ENCODE data around the gene CDH23.
A peak's percentile ranks its signal among the peaks of the same experiment; 100 is the strongest.

CDH23 gene

GRCh38 chr10:71811351-71811750, 414.6 kb downstream of the CDH23 start:
- no peak for DNase-seq

DNA sequence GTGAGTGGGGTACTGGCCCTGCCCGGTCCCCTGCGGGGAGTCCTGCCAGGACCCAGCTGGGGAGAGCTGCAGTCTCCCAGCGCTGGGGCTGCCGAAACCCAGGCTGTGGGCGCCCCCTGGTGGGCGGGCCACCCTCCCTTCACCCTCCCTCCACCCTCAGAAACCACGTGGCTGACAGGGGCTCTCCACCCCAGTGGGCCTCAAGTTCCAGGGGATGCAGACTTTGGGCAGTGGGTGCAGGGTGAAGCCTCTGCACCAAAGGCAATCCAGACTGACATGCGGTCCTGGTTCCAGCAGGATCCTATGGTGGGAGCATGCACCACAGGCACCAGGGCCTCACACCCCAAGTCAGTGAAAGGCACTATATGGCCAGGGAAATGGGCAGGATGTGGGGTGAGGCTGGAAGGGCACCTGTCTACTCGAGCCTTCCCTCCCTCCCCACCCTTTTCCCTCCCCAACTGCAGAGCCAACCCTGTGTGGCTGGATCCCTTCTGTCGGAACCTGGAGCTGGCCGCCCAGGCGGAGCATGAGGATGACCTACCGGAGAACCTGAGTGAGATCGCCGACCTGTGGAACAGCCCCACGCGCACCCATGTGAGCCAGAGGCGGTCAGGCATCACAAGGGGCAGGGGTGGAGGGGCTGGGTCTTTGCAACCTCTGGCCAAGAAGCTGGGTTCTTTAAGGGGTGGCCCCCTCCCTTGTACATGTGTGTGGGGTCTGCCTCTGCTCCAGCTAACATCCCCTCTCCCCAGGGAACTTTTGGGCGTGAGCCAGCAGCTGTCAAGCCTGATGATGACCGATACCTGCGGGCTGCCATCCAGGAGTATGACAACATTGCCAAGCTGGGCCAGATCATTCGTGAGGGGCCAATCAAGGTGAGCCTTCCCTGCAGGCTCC, 415.5 kb downstream of the CDH23 start:
- DNase-seq, result peak; percentile 1

GRCh38 chr10:71812913-71813590, 416.3 kb downstream of the CDH23 start:
- DNase-seq, result no peak

- no peak for DNase-seq
Measured at GRCh38 chr10:71814922-71815411, 418.2 kb downstream of the CDH23 start.

DNA sequence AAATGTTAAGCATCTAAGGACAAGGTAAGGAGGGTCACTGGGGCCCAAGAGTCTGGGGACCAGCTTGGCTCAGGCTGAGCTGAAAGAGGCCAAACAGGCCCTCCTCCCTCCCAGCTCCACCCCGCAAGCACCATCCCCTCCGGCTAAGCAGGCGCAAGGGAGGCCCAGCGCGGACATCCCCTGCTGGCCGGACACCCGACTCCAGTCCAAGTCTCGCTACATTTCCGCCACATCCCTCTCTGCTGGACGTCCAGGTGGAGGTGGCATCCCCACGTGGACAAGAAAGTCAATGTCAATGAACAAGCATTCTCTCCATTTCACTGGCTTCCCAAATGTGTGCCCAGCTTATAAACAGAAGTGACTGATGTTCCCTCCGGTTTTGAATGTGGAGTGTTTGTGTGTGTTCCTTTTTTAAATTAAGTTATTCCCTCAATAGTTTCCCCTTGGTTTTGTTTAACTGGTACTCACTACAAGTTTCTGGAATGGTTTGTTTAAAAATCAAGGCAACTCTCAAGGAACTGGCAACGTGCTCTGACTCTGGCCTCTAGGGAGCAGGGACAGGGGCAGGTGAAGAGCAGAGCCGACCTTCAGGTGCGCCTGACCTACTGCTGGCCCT, 418.9 kb downstream of the CDH23 start:
- DNase-seq, result no peak

GRCh38 chr10:71816421-71816851, 419.7 kb downstream of the CDH23 start:
- DNase-seq, result no peak

GRCh38 chr10:71816936-71817618, 420.4 kb downstream of the CDH23 start:
- DNase-seq, result no peak

DNA sequence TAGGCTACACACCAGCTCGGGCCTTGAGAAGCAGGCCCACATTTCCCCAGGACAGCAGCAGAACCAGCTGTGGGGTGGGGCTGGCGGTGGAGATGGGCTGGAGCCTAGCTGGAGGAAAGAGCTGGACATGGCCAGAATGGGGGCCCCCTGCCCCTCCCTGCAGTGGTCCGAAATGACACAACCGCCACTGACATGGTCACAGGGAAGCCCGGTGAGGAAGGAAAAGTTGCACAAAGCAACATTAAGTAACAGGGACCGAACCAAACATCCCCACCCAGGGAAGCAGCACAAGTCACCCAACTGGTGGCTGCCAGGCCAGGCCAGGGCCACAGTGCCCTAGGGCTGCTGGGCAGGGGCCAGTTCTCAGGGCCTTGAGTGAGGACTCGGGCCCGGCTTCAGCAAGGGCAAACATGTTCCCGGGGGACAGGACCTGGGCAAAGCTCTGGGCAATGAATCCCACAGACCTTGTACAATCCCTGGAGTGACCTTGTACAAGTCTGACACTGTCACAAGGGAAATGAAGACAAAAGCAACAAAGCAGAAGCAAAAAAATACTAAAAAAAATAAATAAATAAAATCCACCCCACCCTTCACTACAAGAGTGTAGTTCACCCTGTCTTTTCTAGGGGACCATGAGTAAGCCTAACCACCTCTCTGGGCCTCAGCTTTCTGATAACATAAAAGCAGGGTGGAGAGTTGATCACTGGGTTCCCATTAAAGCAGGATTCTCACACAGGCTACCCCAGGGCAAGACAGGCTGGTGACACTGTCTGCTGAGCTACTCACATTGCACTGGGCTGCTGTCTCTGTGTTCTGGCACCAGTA, 421.3 kb downstream of the CDH23 start:
- DNase-seq, result no peak

DNA sequence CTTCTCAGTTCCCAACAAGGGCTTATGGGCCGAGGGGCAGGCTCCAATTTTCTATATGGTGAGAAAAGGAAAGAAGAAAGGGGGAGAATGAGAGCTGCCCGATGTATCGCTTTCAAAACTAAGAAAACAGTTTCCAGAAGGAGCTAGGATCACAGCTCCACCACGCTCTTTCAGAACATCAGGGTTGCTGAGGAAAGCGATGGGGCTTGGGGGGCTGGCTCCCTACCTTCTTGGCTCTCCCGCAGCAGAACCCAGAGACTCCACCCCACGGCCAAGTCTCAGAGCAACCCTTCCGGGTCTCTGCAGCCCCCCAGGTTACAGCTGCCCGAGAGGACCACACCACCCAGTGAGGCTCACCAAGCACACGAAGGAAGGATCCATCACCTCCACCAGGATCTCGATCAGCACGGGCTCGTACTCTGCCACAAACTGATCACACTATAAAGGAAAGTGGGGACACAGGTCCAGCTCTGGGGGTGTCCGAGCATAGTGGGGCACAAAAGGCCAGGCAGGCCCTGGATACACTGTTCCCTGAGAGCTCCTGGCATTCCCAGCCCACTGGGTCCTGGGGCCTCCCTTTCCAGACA, 422.0 kb downstream of the CDH23 start:
- DNase-seq, result no peak

DNA sequence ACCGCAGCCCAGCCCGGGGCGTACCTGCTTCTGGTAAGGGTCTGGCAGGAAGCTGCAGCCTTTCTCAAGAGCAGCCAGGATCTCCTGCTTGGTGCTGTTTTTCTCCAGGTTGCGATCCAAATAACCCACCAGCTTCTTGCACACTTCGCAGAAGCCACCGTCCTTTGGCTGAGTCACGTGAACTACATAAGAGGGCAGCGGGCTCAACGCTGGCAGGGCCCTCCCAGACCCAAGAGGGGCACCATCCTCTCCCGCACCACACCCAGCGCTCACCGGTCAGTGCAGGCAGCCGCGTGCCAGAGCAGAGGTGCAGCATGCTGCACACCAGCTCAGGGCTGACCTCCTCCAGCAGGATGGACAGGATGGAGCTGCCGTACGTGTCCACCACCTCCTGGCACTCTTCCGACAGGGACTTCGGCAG, 422.7 kb downstream of the CDH23 start:
- no peak for DNase-seq

DNA sequence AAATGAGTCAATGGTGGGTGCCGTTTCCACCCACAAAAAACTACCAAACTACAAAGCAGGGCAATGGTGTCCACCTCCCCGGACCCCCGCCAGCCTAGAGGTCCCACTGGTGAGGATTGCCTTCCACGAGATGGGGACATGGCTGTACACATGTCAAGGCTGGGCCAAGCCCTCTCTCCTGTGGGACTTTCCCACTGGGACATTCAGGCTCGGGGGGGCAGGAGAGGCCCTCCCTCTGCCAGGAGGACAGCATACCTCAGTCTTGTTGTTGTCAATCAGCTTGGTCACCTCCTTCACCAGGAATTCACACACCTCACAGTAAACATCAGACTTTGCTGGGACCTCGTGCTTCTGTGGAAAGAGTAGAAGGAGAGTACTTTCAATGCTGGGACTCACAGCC, 423.3 kb downstream of the CDH23 start:
- no peak for DNase-seq

- DNase-seq, result no peak
Measured at GRCh38 chr10:71820966-71821365, 424.2 kb downstream of the CDH23 start.

GRCh38 chr10:71821909-71822763, 425.4 kb downstream of the CDH23 start:
- no peak for DNase-seq

- DNase-seq, result no peak
Measured at GRCh38 chr10:71823356-71823755, 426.6 kb downstream of the CDH23 start.

GRCh38 chr10:71824333-71824732, 427.6 kb downstream of the CDH23 start:
- DNase-seq, result no peak

DNA sequence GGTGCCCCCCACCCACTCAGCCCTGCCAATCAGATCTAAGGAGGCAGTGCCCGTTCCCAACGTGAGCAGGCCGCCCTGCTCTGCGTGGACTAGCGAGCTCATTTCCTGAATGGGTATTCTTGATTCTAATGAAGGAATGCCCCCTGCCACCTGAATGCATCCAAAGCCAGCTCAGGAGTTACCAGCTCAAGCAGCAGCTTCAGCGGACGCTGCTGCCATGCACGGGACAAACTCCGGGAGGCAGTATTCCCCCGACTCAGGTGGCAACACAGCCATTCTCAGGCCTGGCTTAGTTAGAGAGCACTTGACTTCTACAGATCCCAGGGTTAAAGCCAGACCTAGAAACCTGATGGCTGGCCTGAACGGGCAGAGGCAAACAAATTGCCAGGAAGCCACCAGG, 428.5 kb downstream of the CDH23 start:
- DNase-seq, result no peak

- DNase-seq, result no peak
Measured at GRCh38 chr10:71827852-71828251, 431.1 kb downstream of the CDH23 start.

DNA sequence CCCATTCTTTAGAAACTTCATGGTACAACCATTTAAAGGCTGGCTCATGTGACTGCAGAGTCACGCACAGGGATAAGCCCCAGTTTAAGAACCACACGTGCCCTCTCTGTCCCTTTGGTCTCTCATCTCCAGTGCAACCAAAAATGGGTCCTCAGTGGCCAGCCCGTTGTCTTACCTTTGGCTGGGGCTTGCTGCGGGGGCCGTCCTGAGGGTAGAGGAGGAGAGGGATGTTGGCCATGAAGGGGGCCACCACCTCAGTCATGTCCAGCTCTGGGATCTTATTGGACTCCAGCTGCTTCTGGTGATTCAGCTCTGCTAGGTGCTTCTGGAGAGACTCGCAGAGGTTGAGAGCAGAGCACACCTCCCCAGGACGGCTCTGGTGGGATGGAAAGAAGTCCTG, 432.0 kb downstream of the CDH23 start:
- no peak for DNase-seq

GRCh38 chr10:71829171-71829570, 432.5 kb downstream of the CDH23 start:
- no peak for DNase-seq

DNA sequence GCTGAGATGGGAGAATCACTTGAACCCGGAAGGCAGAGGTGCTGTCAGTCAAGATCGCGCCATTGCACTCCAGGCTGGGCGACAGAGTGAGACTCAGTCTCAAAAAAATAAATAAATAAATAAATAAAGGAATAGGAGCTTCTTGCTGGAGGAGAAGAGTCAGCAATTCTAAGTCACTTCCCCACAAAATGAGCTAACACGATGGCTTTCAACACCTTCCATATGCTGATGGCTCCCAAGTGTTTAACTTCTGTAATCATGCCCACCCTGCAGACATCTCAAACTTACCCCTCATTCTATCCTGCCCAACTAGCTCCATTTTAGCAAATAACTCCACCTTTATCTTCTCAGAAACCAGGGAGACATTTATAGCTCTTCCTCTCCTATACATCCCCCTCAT, 433.2 kb downstream of the CDH23 start:
- no peak for DNase-seq

DNA sequence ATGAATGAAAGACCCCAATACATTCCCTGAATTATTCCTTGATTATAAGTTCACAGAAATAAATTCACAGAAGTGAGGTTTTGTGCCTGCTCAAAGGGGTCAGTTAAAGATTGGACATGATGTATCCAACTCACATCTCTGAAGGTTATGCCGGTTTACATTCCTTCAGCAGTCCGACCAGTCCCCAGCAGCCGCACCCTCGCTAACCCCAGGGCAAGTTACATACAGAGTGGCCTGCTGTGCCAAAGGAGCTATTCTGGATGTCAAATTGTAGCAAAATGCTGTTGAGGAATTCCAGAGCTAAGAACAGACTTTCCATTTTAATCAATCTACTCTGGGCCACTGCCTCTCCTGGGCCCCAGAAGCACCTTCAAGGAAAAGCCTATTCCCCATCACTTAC, 434.0 kb downstream of the CDH23 start:
- DNase-seq, result no peak

All from DMS79 treated with DMSO at 0.1 percent for 48 hours (cell line).